IgD-negative memory B cell (primary cell): ENCODE results near the gene HNRNPA2B1. TPM values are rescaled to one million over a fixed set of nuclear protein-coding genes. Genes with fewer than 3 reads are reported as not detected.
A peak's percentile ranks its signal among the peaks of the same experiment; 100 is the strongest.
"Not testable (repeated sequence)": the region's sequence is repeated elsewhere in the genome, so short reads cannot be mapped to it uniquely, and the experiment has no call there.

Source experiments
- H3K27ac Mint-ChIP-seq, 3 donors: one replicate each; pipeline ENCODE4 v1.8.0; 2020 to 2022; ENCODE audit warnings: mild to moderate bottlenecking in 3 of 3, mixed read lengths in 3 of 3, moderate library complexity in 1 of 3
- H3K27me3 Mint-ChIP-seq: one replicate; pipeline ENCODE4 v1.8.0; 2021; ENCODE audit warnings: mixed read lengths
- H3K36me3 Mint-ChIP-seq: one replicate; pipeline ENCODE4 v1.8.0; 2020; ENCODE audit warnings: mild to moderate bottlenecking, mixed read lengths
- H3K4me1 Mint-ChIP-seq, 3 donors: one replicate each; pipeline ENCODE4 v1.8.0; 2020 to 2022; ENCODE audit warnings: mixed read lengths in 3 of 3, mild to moderate bottlenecking in 1 of 3
- H3K4me3 Mint-ChIP-seq, 4 donors: one replicate each; pipeline ENCODE4 v1.8.0; 2020 to 2022; ENCODE audit warnings: mild to moderate bottlenecking in 4 of 4, mixed read lengths in 4 of 4, moderate library complexity in 3 of 4
- H3K9me3 Mint-ChIP-seq, 3 donors: one replicate each; pipeline ENCODE4 v1.8.0; 2020 to 2021; ENCODE audit warnings: mixed read lengths in 3 of 3, mild to moderate bottlenecking in 1 of 3
- polyA plus RNA-seq: library from polyadenylated mRNA; unstranded; fragments of 300-500 nt; fragmentation: Illumina TruSeq; gene quantifications from one replicate; pipeline ENCODE4 v1.2.3, GENCODE V29; 2021

The HNRNPA2B1 gene
- polyA plus RNA-seq, 1 donor from 2014 or later = 708 TPM

DNA sequence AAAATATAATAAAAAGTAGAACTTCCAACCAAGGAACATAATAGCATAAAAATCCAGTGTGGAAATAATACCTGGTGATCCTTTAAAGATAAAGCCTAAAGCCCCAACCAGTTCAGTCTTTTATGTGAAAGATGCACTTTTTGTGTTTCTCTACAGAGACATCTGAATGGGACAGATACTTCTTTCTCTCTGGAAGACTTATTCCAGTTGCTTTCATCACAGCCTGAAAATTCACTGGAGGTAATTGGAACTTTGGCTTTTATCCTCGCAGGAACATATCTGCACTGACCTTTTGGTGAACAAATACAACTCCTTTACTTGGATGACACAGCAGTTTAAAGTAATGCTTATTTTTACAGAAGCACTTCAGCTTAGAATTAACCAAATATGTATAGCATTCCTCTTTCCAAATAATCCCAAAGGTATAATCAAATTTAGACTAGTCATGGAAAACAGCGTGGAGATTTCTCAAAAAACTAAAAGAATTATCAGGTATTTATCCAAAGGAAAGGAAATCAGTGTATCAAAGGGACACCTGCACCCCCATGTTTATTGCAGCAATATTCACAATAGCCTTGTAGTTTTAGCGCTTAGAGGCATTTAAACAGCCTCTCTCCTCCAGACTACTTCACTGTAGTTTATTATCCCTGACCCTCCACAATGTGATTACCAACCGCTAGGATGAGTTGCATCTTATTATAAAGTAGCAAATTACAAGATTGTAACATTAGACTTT, 16.8 kb downstream of the HNRNPA2B1 start:
- no peak overlapping the region for H3K4me3 Mint-ChIP-seq
- H3K27ac Mint-ChIP-seq = peak overlapping the region; percentile 7 to 74 (median 27)
- H3K9me3 Mint-ChIP-seq = no peaks in the 10 kb centered on the region
- no peaks in the 10 kb centered on the region for H3K27me3 Mint-ChIP-seq
- peaks cover 34 to 58% (median 52%) of the 10 kb centered on the region in 3 donors for H3K4me1 Mint-ChIP-seq
- H3K36me3 Mint-ChIP-seq = peaks cover 2% of the 10 kb centered on the region

GRCh38 chr7:26182706-26183105, 17.8 kb downstream of the HNRNPA2B1 start:
- Mint-ChIP-seq H3K4me1 (peaks cover 32 to 52% (median 51%) of the 10 kb centered on the region in 3 donors), H3K27me3 (no peaks in the 10 kb centered on the region), H3K36me3 (peaks cover 2% of the 10 kb centered on the region), H3K9me3 (no peaks in the 10 kb centered on the region), H3K27ac (peak overlapping the region in 2 of 3 donors; percentile 6 to 27), H3K4me3 (no peak overlapping the region)

DNA sequence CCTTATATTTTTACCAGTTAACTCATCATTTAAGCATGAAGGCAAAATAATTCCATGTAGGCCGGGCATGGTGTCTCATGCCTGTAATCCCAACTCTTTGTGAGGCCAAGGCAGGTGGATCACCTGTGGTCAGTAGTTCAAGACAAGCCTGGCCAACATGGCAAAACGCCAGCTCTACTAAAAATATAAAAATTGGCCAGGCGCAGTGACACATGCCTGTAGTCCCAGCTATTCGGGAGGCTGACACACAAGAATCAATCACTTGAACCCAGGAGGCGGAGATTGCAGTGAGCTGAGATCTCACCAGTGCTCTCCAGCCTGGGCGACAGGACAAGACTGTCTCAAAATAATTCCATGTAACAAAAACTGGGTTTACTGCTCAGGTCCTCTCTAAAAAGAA, 18.3 kb downstream of the HNRNPA2B1 start:
- Mint-ChIP-seq H3K27ac (no peak overlapping the region), H3K9me3 (no peaks in the 10 kb centered on the region), H3K4me3 (no peak overlapping the region)

GRCh38 chr7:26181474-26182227, 18.9 kb downstream of the HNRNPA2B1 start:
- H3K27me3 Mint-ChIP-seq = no peaks in the 10 kb centered on the region
- H3K4me1 Mint-ChIP-seq = peaks cover 24 to 47% (median 42%) of the 10 kb centered on the region in 3 donors
- peak overlapping the region in 1 of 3 donors; percentile 49 for H3K27ac Mint-ChIP-seq
- no peaks in the 10 kb centered on the region for H3K9me3 Mint-ChIP-seq
- peaks cover 2% of the 10 kb centered on the region for H3K36me3 Mint-ChIP-seq
- H3K4me3 Mint-ChIP-seq = peak overlapping the region in 1 of 4 donors; percentile 49

More for the DNA sequence above, 18.3 kb downstream of the HNRNPA2B1 start:
- peaks cover 29 to 51% (median 47%) of the 10 kb centered on the region in 3 donors for H3K4me1 Mint-ChIP-seq
- no peaks in the 10 kb centered on the region for H3K27me3 Mint-ChIP-seq
- H3K36me3 Mint-ChIP-seq = peaks cover 2% of the 10 kb centered on the region

DNA sequence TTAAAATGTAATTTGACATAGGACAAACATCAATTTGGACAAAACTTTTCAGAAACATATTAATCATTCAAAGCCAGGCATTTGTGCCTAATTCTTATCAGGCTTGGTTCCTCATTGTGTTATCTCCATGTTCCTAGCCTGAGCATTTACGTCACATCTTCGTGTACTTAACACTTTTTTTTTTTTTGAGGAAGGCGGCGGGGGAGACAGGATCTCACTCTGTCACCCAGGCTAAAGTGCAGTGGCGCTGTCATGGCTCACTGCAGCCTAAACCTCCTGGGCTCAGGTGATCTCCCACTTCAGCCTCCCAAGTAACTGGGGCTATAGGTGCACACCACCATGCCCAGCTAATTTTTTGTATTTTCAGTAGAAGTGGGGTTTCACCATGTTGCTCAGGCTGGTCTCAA, 19.8 kb downstream of the HNRNPA2B1 start:
- peaks cover 2% of the 10 kb centered on the region for H3K36me3 Mint-ChIP-seq
- peak overlapping the region in 1 of 3 donors; percentile 45 for H3K27ac Mint-ChIP-seq
- no peaks in the 10 kb centered on the region for H3K9me3 Mint-ChIP-seq
- H3K4me3 Mint-ChIP-seq = no peak overlapping the region
- H3K4me1 Mint-ChIP-seq = peaks cover 18 to 40% (median 37%) of the 10 kb centered on the region in 3 donors
- no peaks in the 10 kb centered on the region for H3K27me3 Mint-ChIP-seq

DNA sequence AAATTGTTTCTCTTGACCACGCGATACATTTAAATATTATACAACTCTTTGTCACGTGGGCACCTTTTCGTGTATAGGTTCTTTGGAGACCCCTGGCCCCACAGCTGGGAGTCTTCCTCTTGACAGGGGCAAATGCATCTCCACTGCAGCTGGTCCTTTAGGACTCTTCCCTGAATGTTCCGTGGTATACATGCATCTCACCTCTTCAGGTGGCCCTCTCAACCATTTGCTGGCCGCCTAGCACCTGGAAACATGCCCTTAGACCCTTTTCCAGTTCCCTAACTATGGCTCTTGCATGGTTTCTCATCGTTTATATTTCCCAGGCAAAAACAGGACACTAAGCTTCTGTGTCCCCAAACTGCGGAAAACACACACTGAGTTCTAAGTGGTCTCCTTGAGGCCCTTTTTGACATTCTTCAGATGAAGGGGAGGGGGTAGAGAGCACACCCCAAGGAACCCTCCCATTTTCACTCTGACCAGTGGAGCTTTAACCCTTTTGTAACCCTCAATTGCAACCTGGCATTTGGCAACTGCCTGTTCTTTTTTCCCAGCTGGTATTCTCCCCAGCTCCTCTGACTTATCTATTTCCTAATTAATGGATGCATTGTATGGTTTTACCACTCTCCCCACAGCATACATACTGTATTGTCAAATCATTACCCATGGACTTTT, 20.6 kb downstream of the HNRNPA2B1 start:
- Mint-ChIP-seq H3K27me3 (no peaks in the 10 kb centered on the region), H3K36me3 (peaks cover 2% of the 10 kb centered on the region), H3K4me1 (peaks cover 12 to 32% (median 29%) of the 10 kb centered on the region in 3 donors), H3K9me3 (no peaks in the 10 kb centered on the region), H3K27ac (peak overlapping the region in 2 of 3 donors; percentile 45 to 67), H3K4me3 (no peak overlapping the region)

DNA sequence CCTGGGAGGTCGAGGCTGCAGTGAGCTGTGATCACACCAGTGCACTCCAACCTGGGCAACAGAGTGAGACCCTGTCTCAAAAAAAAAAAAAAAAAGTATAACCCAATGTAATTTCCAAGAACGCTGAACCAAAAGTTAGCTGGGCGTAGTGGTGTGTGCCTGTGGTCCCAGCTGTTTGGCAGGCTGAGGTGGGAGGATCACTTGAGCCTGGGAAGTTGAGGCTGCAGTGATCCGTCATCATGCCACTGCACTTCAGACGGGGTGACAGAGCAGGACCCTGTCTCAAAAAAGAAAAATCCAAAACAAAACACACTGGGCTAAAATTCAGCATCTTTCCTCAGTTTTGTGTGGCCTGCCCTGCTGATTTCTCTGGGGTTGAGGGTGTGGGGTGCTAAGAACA, 21.1 kb downstream of the HNRNPA2B1 start:
- H3K4me3 Mint-ChIP-seq = no peak overlapping the region
- no peaks in the 10 kb centered on the region for H3K9me3 Mint-ChIP-seq
- peaks cover 2% of the 10 kb centered on the region for H3K36me3 Mint-ChIP-seq
- H3K27ac Mint-ChIP-seq = peak overlapping the region in 1 of 3 donors; percentile 67
- H3K4me1 Mint-ChIP-seq = peaks cover 12 to 26% (median 23%) of the 10 kb centered on the region in 3 donors
- H3K27me3 Mint-ChIP-seq = no peaks in the 10 kb centered on the region

- no peaks in the 10 kb centered on the region for H3K9me3 Mint-ChIP-seq
- H3K27ac Mint-ChIP-seq = no peak overlapping the region
- peaks cover 12 to 25% (median 14%) of the 10 kb centered on the region in 3 donors for H3K4me1 Mint-ChIP-seq
- peaks cover 8% of the 10 kb centered on the region for H3K36me3 Mint-ChIP-seq
- H3K4me3 Mint-ChIP-seq = no peak overlapping the region
- no peaks in the 10 kb centered on the region for H3K27me3 Mint-ChIP-seq
Observed at GRCh38 chr7:26178272-26178960, 22.1 kb downstream of the HNRNPA2B1 start.

- H3K9me3 Mint-ChIP-seq, H3K4me3 Mint-ChIP-seq, H3K36me3 Mint-ChIP-seq, H3K27me3 Mint-ChIP-seq, H3K27ac Mint-ChIP-seq: not testable (repeated sequence)
- H3K4me1 Mint-ChIP-seq = peaks cover 12 to 24% (median 14%) of the 10 kb centered on the region in 3 donors
Observed at GRCh38 chr7:26177269-26177668, 23.3 kb downstream of the HNRNPA2B1 start.

DNA sequence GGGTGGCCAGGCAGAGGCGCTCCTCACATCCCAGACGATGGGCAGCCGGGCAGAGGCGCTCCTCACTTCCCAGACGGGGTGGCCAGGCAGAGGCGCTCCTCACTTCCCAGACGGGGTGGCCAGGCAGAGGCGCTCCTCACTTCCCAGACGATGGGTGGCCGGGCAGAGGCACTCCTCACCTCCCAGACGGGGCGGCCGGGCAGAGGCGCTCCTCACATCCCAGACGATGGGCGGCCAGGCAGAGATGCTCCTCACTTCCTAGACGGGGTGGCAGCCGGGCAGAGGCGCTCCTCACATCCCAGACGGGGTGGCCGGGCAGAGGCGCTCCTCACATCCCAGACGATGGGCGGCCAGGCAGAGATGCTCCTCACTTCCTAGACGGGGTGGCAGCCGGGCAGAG, 23.9 kb downstream of the HNRNPA2B1 start:
- H3K27ac Mint-ChIP-seq, H3K27me3 Mint-ChIP-seq: not testable (repeated sequence)
- peaks cover 9 to 20% (median 10%) of the 10 kb centered on the region in 3 donors for H3K4me1 Mint-ChIP-seq

GRCh38 chr7:26175903-26176302, 24.6 kb downstream of the HNRNPA2B1 start:
- peaks cover 5 to 14% (median 5%) of the 10 kb centered on the region in 3 donors for H3K4me1 Mint-ChIP-seq
- H3K4me3 Mint-ChIP-seq, H3K36me3 Mint-ChIP-seq, H3K9me3 Mint-ChIP-seq, H3K27ac Mint-ChIP-seq, H3K27me3 Mint-ChIP-seq: not testable (repeated sequence)

More for the DNA sequence above, 23.9 kb downstream of the HNRNPA2B1 start:
- not testable (repeated sequence) for H3K9me3 Mint-ChIP-seq, H3K4me3 Mint-ChIP-seq
- peaks cover 10% of the 10 kb centered on the region for H3K36me3 Mint-ChIP-seq

DNA sequence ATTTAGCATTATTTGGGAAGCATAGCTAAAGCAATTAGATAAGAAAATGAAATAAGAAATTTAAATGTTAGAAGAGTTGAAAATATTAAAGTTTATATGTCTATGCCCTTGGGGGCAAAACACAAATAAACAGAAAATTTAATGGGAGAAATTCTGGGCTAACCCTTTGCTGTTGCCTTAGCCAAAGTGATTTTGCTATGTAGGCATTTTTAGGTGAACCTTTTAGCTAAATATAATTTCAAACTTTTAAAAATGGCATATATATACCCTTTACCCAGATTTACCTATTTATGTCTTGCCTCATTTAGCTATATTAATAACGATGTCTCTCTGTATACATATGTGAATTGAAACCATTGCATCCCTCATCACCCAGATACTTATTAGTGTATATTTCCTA, 28.5 kb downstream of the HNRNPA2B1 start:
- Mint-ChIP-seq H3K36me3 (peaks cover 18% of the 10 kb centered on the region), H3K4me3 (no peak overlapping the region), H3K27me3 (no peaks in the 10 kb centered on the region), H3K9me3 (no peaks in the 10 kb centered on the region), H3K4me1 (peaks cover 6 to 11% (median 9%) of the 10 kb centered on the region in 3 donors), H3K27ac (no peak overlapping the region)

GRCh38 chr7:26171601-26172000, 28.9 kb downstream of the HNRNPA2B1 start:
- peaks cover 18% of the 10 kb centered on the region for H3K36me3 Mint-ChIP-seq
- H3K27ac Mint-ChIP-seq = no peak overlapping the region
- no peaks in the 10 kb centered on the region for H3K9me3 Mint-ChIP-seq
- H3K4me1 Mint-ChIP-seq = peaks cover 10 to 15% (median 13%) of the 10 kb centered on the region in 3 donors
- no peak overlapping the region for H3K4me3 Mint-ChIP-seq
- H3K27me3 Mint-ChIP-seq = no peaks in the 10 kb centered on the region

GRCh38 chr7:26170663-26171062, 29.9 kb downstream of the HNRNPA2B1 start:
- Mint-ChIP-seq H3K36me3 (peaks cover 18% of the 10 kb centered on the region), H3K4me1 (peaks cover 10 to 18% (median 15%) of the 10 kb centered on the region in 3 donors), H3K27ac (no peak overlapping the region), H3K27me3 (no peaks in the 10 kb centered on the region), H3K4me3 (no peak overlapping the region), H3K9me3 (no peaks in the 10 kb centered on the region)
